ENCODE results near the gene EXOSC7. TPM values are rescaled to one million over a fixed set of nuclear protein-coding genes. Genes with fewer than 3 reads are reported as not detected.

The EXOSC7 gene
- total RNA-seq, 1 experiment from 2014 or later, result 88.7 TPM

GRCh38 chr3:44957986-44958385, 18.1 kb upstream of the EXOSC7 start:
- H3K27me3 ChIP-seq (ENCODE audit: insufficient read depth, low read length), result no peaks in the 10 kb centered on the region
- H2BK15ac ChIP-seq (ENCODE audit: low read depth, low read length), result no peak overlapping the region
- H2BK5ac ChIP-seq (ENCODE audit: insufficient read length, low read length), result no peak overlapping the region
- no peak overlapping the region for H3K4ac ChIP-seq (ENCODE audit: low read depth, low read length)
- no peaks in the 10 kb centered on the region for H3K9me3 Mint-ChIP-seq
- no peak overlapping the region for H2AFZ ChIP-seq (ENCODE audit: low read length)
- no peak overlapping the region for H3K56ac ChIP-seq (ENCODE audit: insufficient read length, low read depth, low read length)
- H3K4me3 Mint-ChIP-seq, result no peak overlapping the region
- no peaks in the 10 kb centered on the region for H3K27me3 Mint-ChIP-seq (ENCODE audit: low read depth)
- no peak overlapping the region for H3K23ac ChIP-seq (ENCODE audit: insufficient read length, low read depth, low read length)
- H3K36me3 Mint-ChIP-seq (ENCODE audit: insufficient read depth in 1 of 3, low read depth in 3 of 3), result peaks cover 2 to 14% (median 12%) of the 10 kb centered on the region in 3 experiments; a peak in 5 of 7 replicates
- H3K4me1 ChIP-seq (ENCODE audit: insufficient read depth, low read length), result no peaks in the 10 kb centered on the region; the same call in 1 of the 2 replicates
- H3K27ac Mint-ChIP-seq, result no peak overlapping the region
- H2BK120ac ChIP-seq (ENCODE audit: low read depth, low read length, poor library complexity, severe bottlenecking), result no peak overlapping the region
- no peak overlapping the region for H3K4me2 ChIP-seq (ENCODE audit: insufficient read depth, insufficient read length, low read length)
- H3K79me2 ChIP-seq (ENCODE audit: insufficient read depth, low read length), result peaks cover 2% of the 10 kb centered on the region; the same call in 1 of the 2 replicates
- TF ChIP-seq, protein P1, sequence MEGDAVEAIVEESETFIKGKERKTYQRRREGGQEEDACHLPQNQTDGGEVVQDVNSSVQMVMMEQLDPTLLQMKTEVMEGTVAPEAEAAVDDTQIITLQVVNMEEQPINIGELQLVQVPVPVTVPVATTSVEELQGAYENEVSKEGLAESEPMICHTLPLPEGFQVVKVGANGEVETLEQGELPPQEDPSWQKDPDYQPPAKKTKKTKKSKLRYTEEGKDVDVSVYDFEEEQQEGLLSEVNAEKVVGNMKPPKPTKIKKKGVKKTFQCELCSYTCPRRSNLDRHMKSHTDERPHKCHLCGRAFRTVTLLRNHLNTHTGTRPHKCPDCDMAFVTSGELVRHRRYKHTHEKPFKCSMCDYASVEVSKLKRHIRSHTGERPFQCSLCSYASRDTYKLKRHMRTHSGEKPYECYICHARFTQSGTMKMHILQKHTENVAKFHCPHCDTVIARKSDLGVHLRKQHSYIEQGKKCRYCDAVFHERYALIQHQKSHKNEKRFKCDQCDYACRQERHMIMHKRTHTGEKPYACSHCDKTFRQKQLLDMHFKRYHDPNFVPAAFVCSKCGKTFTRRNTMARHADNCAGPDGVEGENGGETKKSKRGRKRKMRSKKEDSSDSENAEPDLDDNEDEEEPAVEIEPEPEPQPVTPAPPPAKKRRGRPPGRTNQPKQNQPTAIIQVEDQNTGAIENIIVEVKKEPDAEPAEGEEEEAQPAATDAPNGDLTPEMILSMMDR (conservative IDR thresholded peaks at IDR 0.05), result no peak
- H3K23me2 ChIP-seq (ENCODE audit: insufficient read length, low read depth, low read length, poor library complexity, severe bottlenecking), result no peaks in the 10 kb centered on the region
- H3K4me1 Mint-ChIP-seq, result peaks cover 8 to 13% of the 10 kb centered on the region in 2 experiments
- H4K20me1 ChIP-seq (ENCODE audit: control insufficient read depth, insufficient read depth, insufficient read length), result no peaks in the 10 kb centered on the region
- no peak overlapping the region for H4K91ac ChIP-seq (ENCODE audit: insufficient read length, low read depth, low read length)
- no peak overlapping the region for H2BK20ac ChIP-seq (ENCODE audit: low read depth, low read length, poor library complexity, severe bottlenecking)
- H3K79me1 ChIP-seq (ENCODE audit: insufficient read depth, low read depth, low read length, poor library complexity, severe bottlenecking), result no peaks in the 10 kb centered on the region
- no peaks in the 10 kb centered on the region for H3K9me3 ChIP-seq (ENCODE audit: control insufficient read depth, low read depth, low read length)
- no CpG with 5 or more reads among the region's 4 CpGs for WGBS (ENCODE audit: extremely low coverage, insufficient read length, low lambda C conversion rate)
- H3K18ac ChIP-seq (ENCODE audit: insufficient read length, low read depth, low read length), result no peak overlapping the region
- H3K9ac ChIP-seq (ENCODE audit: extremely low read depth, insufficient read length, low read length), result no peak overlapping the region
- H4K5ac ChIP-seq (ENCODE audit: insufficient read length, low read depth, low read length), result no peak overlapping the region
- H3K14ac ChIP-seq (ENCODE audit: insufficient read depth, low read length), result no peak overlapping the region
- no peak overlapping the region for H2BK12ac ChIP-seq (ENCODE audit: insufficient read length, low read depth, low read length)
- no peak overlapping the region for H3T11ph ChIP-seq (ENCODE audit: low read length)
- no peak overlapping the region for H4K8ac ChIP-seq (replicated peaks; ENCODE audit: insufficient read length, low read depth, low read length)
- H2AK5ac ChIP-seq (ENCODE audit: insufficient read length, low read length), result no peak overlapping the region
- no peak for DNase-seq
- H3K27ac ChIP-seq (ENCODE audit: insufficient read length, low read depth, low read length), result no peak overlapping the region
